NCI-H2196 treated with DMSO at 0.1 percent for 48 hours (cell line): Measurements from ENCODE around the gene LMLN.
"Not testable (repeated sequence)": the region's sequence is repeated elsewhere in the genome, so short reads cannot be mapped to it uniquely, and the experiment has no call there.

ENCODE experiments used
- DNase-seq: peaks from one replicate; lab custom pipeline; 2025; ENCODE audit not compliant: unreplicated experiment; lab: John Stamatoyannopoulos, UW

Gene LMLN, protein sequence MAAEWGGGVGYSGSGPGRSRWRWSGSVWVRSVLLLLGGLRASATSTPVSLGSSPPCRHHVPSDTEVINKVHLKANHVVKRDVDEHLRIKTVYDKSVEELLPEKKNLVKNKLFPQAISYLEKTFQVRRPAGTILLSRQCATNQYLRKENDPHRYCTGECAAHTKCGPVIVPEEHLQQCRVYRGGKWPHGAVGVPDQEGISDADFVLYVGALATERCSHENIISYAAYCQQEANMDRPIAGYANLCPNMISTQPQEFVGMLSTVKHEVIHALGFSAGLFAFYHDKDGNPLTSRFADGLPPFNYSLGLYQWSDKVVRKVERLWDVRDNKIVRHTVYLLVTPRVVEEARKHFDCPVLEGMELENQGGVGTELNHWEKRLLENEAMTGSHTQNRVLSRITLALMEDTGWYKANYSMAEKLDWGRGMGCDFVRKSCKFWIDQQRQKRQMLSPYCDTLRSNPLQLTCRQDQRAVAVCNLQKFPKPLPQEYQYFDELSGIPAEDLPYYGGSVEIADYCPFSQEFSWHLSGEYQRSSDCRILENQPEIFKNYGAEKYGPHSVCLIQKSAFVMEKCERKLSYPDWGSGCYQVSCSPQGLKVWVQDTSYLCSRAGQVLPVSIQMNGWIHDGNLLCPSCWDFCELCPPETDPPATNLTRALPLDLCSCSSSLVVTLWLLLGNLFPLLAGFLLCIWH

DNA sequence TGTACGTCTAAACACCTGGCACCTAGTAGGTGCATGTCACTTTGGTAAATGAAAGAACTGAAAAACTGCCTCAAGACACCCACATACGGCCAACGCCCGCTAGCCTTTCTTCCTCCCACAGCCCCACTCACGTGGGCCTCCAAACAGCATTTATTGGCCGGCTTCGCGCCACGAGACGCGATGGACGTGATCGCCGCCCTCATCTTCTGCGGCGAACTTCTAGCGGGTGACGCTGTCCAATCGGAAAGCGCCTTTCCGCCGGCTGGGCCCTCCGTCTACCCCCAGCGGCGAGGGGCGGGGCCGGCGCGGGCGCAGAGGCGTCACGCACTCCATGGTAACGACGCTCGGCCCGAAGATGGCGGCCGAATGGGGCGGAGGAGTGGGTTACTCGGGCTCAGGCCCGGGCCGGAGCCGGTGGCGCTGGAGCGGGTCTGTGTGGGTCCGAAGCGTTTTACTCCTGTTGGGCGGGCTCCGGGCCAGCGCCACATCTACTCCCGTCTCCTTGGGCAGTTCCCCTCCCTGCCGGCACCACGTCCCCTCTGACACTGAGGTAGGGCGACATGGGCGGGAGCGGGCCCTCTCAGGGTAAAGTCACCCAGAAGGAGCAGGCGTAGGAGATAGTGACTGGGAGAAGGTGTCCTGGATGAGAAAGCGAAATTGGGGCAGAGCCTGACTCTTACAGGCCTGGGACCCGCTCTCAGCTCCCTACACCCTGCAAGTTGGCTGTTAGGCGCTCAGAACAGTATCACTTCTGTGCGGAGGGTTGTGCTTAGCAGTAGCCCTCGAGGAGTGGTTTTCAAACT, at the start of gene LMLN:
Gene LMLN (plus strand): TSS at position 327 of the 803 bp plus-strand sequence. CDS start 29 bp downstream, at position 356.
- DNase-seq: peak; percentile 100

- no peak for DNase-seq
Observed at GRCh38 chr3:197912741-197913476, 47.1 kb upstream of the LMLN start.

DNA sequence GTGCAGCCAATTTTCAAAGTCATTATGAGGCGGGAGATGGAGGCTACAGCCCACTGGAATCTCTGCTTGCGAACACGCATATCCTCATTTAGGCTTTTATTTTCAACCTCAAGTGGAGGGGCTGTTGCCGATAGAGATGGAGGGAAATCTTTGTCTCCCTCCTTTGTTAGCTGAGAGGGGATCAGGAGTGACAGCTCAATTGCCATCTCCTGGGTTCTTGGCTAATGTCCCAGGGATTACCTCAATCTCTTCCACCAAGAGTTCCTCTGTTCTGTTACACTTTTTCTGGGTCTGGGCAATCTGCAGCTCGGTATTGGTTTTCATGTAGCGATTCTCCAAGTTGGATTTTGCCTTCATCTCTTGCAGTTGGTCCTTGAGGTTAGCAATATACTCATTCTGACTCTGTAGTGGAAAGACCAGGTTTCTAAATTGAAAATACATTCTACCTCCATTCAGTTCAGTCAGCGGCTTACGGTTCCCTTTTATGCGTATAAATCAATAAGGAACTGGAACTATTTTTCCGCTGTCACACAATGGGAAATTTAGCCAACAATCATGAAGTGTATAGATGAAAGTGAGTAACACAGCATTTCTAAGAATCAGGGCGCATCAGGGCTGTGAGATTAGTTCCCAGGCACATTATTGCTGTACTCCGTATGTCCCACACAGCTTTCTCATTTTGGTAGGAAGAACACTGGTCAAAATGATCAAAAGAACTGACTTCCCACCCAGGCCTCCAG, 46.2 kb upstream of the LMLN start:
- DNase-seq: no peak

DNA sequence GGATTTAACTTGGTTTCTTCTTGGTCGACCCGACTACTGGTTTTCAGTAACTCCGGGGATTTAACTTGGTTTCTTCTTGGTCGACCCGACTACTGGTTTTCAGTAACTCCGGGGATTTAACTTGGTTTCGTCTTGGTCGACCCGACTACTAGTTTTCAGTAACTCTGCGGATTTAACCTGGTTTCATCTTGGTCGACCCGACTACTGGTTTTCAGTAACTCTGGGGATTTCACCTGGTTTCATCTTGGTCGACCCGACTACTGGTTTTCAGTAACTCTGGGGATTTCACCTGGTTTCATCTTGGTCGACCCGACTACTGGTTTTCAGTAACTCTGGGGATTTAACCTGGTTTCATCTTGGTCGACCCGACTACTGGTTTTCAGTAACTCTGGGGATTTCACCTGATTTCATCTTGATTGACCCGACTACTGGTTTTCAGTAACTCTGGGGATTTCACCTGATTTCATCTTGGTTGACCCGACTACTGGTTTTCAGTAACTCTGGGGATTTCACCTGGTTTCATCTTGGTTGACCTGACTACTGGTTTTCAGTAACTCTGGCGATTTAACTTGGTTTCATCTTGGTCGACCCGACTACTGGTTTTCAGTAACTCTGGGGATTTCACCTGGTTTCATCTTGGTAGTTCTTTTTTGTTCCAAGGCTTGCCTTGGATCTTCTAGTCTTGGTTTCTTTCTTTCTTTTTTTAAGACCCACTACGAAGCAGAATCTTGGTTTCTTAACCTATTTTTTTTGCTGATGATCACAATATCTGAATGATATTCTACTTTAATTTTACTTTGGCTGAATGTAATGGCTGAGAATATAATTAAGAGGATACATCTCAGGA, 38.4 kb upstream of the LMLN start:
- not testable (repeated sequence) for DNase-seq

DNA sequence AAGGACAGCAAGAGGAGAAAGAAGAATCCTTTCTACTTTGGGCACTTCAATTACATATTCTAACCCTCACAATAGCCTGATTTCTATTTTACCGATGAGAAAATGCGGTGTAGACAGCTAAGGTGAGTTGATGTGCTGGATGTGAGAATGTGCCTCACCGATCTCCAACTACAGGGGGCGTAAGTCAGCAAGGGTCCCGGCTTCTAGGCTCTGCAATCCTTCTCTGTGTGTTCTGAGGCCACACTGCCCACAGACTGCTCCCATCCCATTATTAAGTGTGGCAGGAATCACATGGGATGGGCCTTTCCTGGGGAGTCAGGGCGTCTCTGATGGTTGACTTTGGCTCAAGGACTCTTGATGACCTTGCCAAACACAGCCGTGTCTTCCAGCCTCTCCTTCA, 33.6 kb upstream of the LMLN start:
- no peak for DNase-seq

- not testable (repeated sequence) for DNase-seq
Observed at GRCh38 chr3:197927578-197927977, 32.4 kb upstream of the LMLN start.

DNA sequence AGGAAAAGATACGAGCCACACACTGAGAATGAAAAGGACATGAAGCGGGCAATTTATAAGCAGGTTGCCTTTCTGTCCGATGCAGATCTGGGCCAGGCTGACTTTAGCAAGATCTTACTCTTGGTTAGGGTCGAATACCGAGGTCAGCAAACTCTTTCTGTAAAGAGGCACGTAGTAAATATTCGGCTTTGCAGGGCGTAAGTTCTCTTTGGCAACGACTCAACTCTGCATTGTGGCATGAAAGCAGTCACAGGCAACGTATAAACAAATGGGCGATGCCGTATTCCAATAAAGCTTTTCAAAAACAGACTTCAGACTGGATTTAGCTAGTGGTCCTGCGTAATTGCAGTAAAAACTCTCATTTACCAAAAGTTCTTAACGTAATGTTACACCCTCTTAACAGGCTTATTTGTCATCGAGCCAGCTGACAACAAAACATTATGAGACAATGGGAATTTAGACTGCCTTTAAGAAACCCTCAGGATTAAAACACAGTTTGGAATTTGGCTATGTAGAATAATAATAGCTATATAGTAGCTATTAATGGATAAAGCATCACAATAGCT, 23.1 kb upstream of the LMLN start:
- no peak for DNase-seq

- no peak for DNase-seq
Observed at GRCh38 chr3:197940745-197941384, 19.2 kb upstream of the LMLN start.

DNA sequence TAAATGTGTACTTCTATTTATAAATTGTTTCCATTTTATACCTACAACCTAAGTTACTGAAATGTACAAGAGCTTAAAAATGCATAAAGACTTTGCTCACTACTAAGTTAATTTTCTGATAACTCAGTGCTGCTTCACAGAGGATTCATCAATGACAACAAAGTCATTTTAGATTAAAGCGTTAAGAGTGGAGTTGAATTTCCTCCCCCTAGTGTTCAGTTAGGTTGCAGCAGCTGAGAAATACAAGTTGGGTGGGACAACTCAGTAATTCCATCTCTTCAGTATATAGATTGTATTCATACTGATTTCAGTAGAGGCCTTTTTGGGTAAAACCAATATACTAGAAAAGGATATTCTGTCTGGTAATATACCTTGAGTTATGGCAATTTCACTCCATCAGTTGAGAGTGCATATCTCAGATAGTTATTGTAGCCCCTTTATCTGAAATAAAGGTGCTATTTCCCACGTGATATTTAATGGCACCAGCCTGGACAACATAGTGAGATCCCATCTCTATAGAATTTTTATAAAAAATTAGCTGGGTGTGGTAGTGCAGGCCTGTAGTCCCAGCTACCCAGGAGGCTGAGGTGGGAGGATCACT, 17.0 kb upstream of the LMLN start:
- peak; percentile 55 for DNase-seq

DNA sequence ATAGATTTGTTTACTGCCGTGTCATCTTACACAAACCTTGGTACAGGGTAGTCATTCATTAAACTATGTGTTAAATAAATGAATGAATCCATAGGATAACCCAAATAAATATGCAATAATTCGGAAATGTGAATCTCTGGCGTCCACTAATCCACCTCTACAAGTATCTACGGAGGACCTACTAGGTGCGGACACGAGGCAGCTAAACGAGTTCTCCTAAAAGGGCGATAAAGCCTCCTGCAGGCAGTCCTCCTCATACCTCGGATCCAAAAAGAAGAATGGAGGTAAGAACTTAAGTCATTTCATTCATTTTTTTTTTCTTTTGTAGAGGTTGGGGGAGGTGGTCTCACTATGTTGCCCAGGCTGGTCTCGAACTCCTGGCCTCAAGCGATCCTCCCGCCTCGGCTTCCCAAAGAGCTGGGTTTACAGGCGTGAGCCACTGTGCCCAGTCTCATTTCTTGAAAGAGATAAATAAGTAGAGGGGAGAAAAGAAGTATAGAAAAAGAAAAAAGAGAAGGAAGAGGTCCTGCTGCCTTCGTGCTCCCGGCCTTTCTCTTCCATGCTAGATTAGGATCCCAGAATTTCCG, 10.7 kb upstream of the LMLN start:
- DNase-seq: no peak

DNA sequence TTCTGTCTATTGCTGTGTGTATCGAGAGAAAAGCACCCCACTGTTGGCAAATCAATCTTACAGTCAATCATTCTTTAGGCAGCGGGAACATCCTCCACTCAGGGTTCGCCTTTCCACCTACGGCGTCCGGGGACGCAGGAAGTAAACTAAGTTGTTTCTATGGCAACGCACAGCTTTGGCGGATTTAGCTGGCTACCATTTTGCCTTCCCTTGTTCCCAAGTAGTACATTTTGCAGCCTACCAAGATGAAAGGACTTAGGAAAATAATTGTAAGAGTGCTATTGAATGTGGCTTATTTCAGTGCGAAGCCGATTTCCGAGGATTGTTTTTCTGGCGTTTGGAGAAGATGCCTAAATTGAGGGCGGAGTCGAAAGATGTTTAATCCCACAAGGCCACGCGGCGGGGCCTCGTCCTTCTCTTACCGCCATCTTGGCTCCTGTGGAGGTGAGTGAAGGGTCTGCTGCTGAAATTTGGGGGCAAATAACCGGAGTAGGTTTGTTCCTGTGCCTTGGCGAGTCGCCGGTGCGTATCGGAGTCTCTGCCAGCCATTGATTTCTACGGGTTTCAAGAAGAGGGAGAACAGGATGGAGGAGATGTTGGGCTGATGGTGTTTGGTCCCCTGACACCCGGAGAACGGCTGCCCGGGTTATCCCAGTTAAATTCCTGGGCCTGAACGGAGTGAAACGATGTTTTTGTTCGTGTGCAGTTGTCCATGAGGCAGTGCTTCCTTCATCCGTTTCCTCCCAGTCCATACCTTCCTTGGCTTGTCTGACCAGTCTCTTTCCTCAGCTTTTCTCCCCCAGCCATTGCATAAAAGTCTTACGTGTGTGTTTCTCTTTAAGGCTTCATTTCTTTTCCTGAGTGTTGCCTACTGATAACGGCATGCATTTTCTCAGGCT, 10.0 kb upstream of the LMLN start, which contains the start of gene RPL35A:
Gene RPL35A (plus strand): TSS at position 413 of the 899 bp plus-strand sequence. CDS start 778 bp downstream, outside the sequence.
- peak; percentile 99 for DNase-seq

GRCh38 chr3:197950677-197951061, 9.3 kb upstream of the LMLN start:
- DNase-seq: no peak

GRCh38 chr3:197951392-197951990, 8.5 kb upstream of the LMLN start:
- no peak for DNase-seq

DNA sequence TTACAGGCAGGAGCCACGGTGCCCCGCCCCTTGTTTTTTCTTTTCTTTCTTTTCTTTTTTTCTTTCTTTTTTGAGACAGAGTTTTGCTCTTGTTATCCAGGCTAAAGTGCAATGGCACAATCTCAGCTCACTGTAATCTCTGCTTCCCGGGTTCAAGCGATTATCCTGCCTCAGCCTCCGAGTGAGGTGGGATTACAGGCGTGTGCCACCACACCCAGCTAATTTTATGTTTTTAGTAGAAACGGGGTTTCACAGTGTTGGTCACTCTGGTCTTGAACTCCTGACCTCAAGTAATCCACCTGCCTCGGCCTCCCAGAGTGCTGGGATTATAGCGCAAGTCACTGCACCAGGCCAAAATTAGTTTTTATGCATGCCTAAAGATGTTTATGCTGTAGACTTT, 7.6 kb upstream of the LMLN start:
- no peak for DNase-seq

DNA sequence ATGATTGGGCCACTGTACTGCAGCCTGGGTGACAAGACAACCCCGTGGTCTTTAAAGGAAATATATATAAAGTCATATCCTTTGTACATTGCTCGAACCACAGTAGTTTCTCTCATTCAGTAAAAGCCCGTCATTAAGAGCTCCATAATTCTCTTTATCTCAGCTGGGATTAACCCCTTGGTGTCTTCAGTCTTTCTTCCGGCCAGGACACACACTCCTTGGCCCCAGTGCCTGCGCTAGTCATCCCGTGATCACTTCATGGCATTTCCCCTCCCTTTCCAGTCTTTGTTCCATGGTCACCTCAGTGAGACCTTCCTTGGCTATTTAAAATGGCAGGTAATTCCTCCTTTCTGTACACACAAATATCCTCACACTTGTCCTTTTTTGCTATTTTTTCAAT, 6.7 kb upstream of the LMLN start:
- no peak for DNase-seq

GRCh38 chr3:197953881-197954280, 6.1 kb upstream of the LMLN start:
- DNase-seq: no peak
